Activated T-helper 1 cell treated with anti-CD3 and anti-CD28 coated beads, Interleukin-12 subunit alpha, Interleukin-12 subunit beta, Interleukin-2, Interleukin-4 antibody, amounts not matched to agents 30 ng/mL and 10 ng/mL and 1 ng/mL, durations not matched to agents 14 hours and 24 hours and 36 hours (primary cell): ENCODE data around the gene CDC14A. TPM values are rescaled to one million over a fixed set of nuclear protein-coding genes. Genes with fewer than 3 reads are reported as not detected.

Source experiments
- DNase-seq: peaks from one replicate; pipeline ENCODE4 v3.0.0; 2021; ENCODE audit warnings: low spot score
- H3K27ac Mint-ChIP-seq: one replicate; pipeline ENCODE4 v1.8.0; 2021; ENCODE audit warnings: mild to moderate bottlenecking, mixed read lengths
- H3K27me3 Mint-ChIP-seq: one replicate; pipeline ENCODE4 v1.8.0; 2022; ENCODE audit warnings: mild to moderate bottlenecking, moderate library complexity, mixed read lengths; ENCODE audit not compliant: insufficient read depth
- H3K36me3 Mint-ChIP-seq: one replicate; pipeline ENCODE4 v1.8.0; 2021; ENCODE audit warnings: low read depth, mixed read lengths
- H3K4me1 Mint-ChIP-seq: one replicate; pipeline ENCODE4 v1.8.0; 2021; ENCODE audit warnings: low read depth, mixed read lengths
- H3K4me3 Mint-ChIP-seq: one replicate; pipeline ENCODE4 v1.8.0; 2021; ENCODE audit warnings: mild to moderate bottlenecking, moderate library complexity, mixed read lengths
- H3K9me3 Mint-ChIP-seq: one replicate; pipeline ENCODE4 v1.8.0; 2021; ENCODE audit warnings: mixed read lengths
- intact Hi-C: fragments of 100-400 bp; cut with micrococcal nuclease; formaldehyde crosslinking; loops from one replicate; pipeline ENCODE4 v1.15.1; 2024
- total RNA-seq: library from RNA; stranded (reverse); gene quantifications from 2 replicates; pipeline ENCODE4 v1.2.3, GENCODE V29; 2022

The CDC14A gene
- total RNA-seq, 1 donor from 2014 or later: 11.2 TPM

- peaks cover 42% of the 10 kb centered on the region for H3K36me3 Mint-ChIP-seq
- peaks cover 56% of the 10 kb centered on the region for H3K4me1 Mint-ChIP-seq
- DNase-seq: no peak
- intact Hi-C loops: no loop called here
- no peak overlapping the region for H3K27ac Mint-ChIP-seq
- peaks cover 10% of the 10 kb centered on the region for H3K9me3 Mint-ChIP-seq
- peaks cover 2% of the 10 kb centered on the region for H3K27me3 Mint-ChIP-seq
- H3K4me3 Mint-ChIP-seq: no peak overlapping the region
Observed at GRCh38 chr1:100430325-100430756, 78.0 kb downstream of the CDC14A start.

GRCh38 chr1:100431954-100432353, 79.6 kb downstream of the CDC14A start:
- intact Hi-C loops: no loop called here
- Mint-ChIP-seq H3K9me3 (peaks cover 10% of the 10 kb centered on the region), H3K4me3 (no peak overlapping the region), H3K27me3 (no peaks in the 10 kb centered on the region), H3K27ac (no peak overlapping the region), H3K36me3 (peaks cover 45% of the 10 kb centered on the region), H3K4me1 (peaks cover 57% of the 10 kb centered on the region)
- no peak for DNase-seq

- peaks cover 47% of the 10 kb centered on the region for H3K4me1 Mint-ChIP-seq
- DNase-seq: no peak
- H3K9me3 Mint-ChIP-seq: peaks cover 10% of the 10 kb centered on the region
- H3K36me3 Mint-ChIP-seq: peaks cover 44% of the 10 kb centered on the region
- H3K4me3 Mint-ChIP-seq: no peak overlapping the region
- intact Hi-C loops: loop anchor here (1.0 kb wide), 1 partner anchor 11 kb away; no protein-coding TSS in a partner anchor
- H3K27me3 Mint-ChIP-seq: no peaks in the 10 kb centered on the region
- no peak overlapping the region for H3K27ac Mint-ChIP-seq
Observed at GRCh38 chr1:100433563-100433962, 81.3 kb downstream of the CDC14A start.

- peaks cover 45% of the 10 kb centered on the region for H3K36me3 Mint-ChIP-seq
- DNase-seq: no peak
- H3K27me3 Mint-ChIP-seq: no peaks in the 10 kb centered on the region
- peaks cover 59% of the 10 kb centered on the region for H3K4me1 Mint-ChIP-seq
- intact Hi-C loops: no loop called here
- peaks cover 10% of the 10 kb centered on the region for H3K9me3 Mint-ChIP-seq
- H3K27ac Mint-ChIP-seq: no peak overlapping the region
- peak overlapping the region; percentile 2 for H3K4me3 Mint-ChIP-seq
Observed at GRCh38 chr1:100434831-100435230, 82.5 kb downstream of the CDC14A start.

- peaks cover 26% of the 10 kb centered on the region for H3K36me3 Mint-ChIP-seq
Observed at GRCh38 chr1:100438375-100438774, 86.1 kb downstream of the CDC14A start.

GRCh38 chr1:100438789-100439188, 86.5 kb downstream of the CDC14A start:
- peaks cover 67% of the 10 kb centered on the region for H3K4me1 Mint-ChIP-seq
- H3K9me3 Mint-ChIP-seq: peaks cover 10% of the 10 kb centered on the region
- peaks cover 28% of the 10 kb centered on the region for H3K36me3 Mint-ChIP-seq
- DNase-seq: no peak
- H3K27me3 Mint-ChIP-seq: no peaks in the 10 kb centered on the region
- H3K4me3 Mint-ChIP-seq: no peak overlapping the region
- intact Hi-C loops: no loop called here
- H3K27ac Mint-ChIP-seq: peak overlapping the region; percentile 38

More at GRCh38 chr1:100438375-100438774, 86.1 kb downstream of the CDC14A start:
- intact Hi-C loops: no loop called here
- peaks cover 65% of the 10 kb centered on the region for H3K4me1 Mint-ChIP-seq
- H3K27ac Mint-ChIP-seq: no peak overlapping the region
- no peaks in the 10 kb centered on the region for H3K27me3 Mint-ChIP-seq
- DNase-seq: no peak
- H3K9me3 Mint-ChIP-seq: peaks cover 10% of the 10 kb centered on the region
- no peak overlapping the region for H3K4me3 Mint-ChIP-seq

GRCh38 chr1:100440075-100440809, 87.9 kb downstream of the CDC14A start:
- Mint-ChIP-seq H3K4me1 (peaks cover 67% of the 10 kb centered on the region), H3K27ac (peak overlapping the region; percentile 80)
- intact Hi-C loops: loop anchor here (1.0 to 5.0 kb wide), 7 partner anchors 12 to 852 kb away; partner anchors contain the start of genes CDC14A and S1PR1

GRCh38 chr1:100441146-100441545, 88.8 kb downstream of the CDC14A start:
- no peak for DNase-seq
- Mint-ChIP-seq H3K4me3 (no peak overlapping the region), H3K36me3 (peaks cover 23% of the 10 kb centered on the region), H3K27me3 (no peaks in the 10 kb centered on the region), H3K4me1 (peaks cover 75% of the 10 kb centered on the region), H3K9me3 (no peaks in the 10 kb centered on the region), H3K27ac (peak overlapping the region; percentile 78)
- intact Hi-C loops: loop anchor here (5.0 kb wide), 2 partner anchors 796 to 851 kb away; partner anchors contain the start of gene S1PR1

More at GRCh38 chr1:100440075-100440809, 87.9 kb downstream of the CDC14A start:
- H3K36me3 Mint-ChIP-seq: peaks cover 24% of the 10 kb centered on the region
- DNase-seq: peak; percentile 77
- H3K4me3 Mint-ChIP-seq: peak overlapping the region; percentile 53
- no peaks in the 10 kb centered on the region for H3K27me3 Mint-ChIP-seq
- no peaks in the 10 kb centered on the region for H3K9me3 Mint-ChIP-seq

GRCh38 chr1:100441651-100442050, 89.3 kb downstream of the CDC14A start:
- Mint-ChIP-seq H3K27ac (peak overlapping the region; percentile 78), H3K4me3 (peak overlapping the region; percentile 54), H3K9me3 (no peaks in the 10 kb centered on the region), H3K4me1 (peaks cover 77% of the 10 kb centered on the region), H3K36me3 (peaks cover 21% of the 10 kb centered on the region), H3K27me3 (no peaks in the 10 kb centered on the region)
- intact Hi-C loops: loop anchor here (1.0 to 5.0 kb wide), 4 partner anchors 499 to 851 kb away; partner anchors contain the start of gene S1PR1
- no peak for DNase-seq

GRCh38 chr1:100443811-100444571, 91.7 kb downstream of the CDC14A start:
- peak; percentile 22 for DNase-seq
- peaks cover 29% of the 10 kb centered on the region for H3K36me3 Mint-ChIP-seq
- H3K4me1 Mint-ChIP-seq: peaks cover 91% of the 10 kb centered on the region
- H3K4me3 Mint-ChIP-seq: peak overlapping the region; percentile 61
- H3K27me3 Mint-ChIP-seq: no peaks in the 10 kb centered on the region
- H3K9me3 Mint-ChIP-seq: peaks cover 4% of the 10 kb centered on the region
- H3K27ac Mint-ChIP-seq: peak overlapping the region; percentile 95
- intact Hi-C loops: loop anchor here (1.0 to 5.0 kb wide), 9 partner anchors 8 to 848 kb away; partner anchors contain the start of genes CDC14A, S1PR1, SASS6 and TRMT13

GRCh38 chr1:100445565-100445964, 93.3 kb downstream of the CDC14A start:
- Mint-ChIP-seq H3K4me1 (peaks cover 91% of the 10 kb centered on the region), H3K36me3 (peaks cover 40% of the 10 kb centered on the region), H3K27ac (peak overlapping the region; percentile 95), H3K27me3 (no peaks in the 10 kb centered on the region), H3K4me3 (peak overlapping the region; percentile 69), H3K9me3 (peaks cover 10% of the 10 kb centered on the region)
- peak; percentile 43 for DNase-seq
- intact Hi-C loops: loop anchor here (2.0 kb wide), 2 partner anchors 313 to 407 kb away; partner anchors contain the start of genes SASS6 and TRMT13

- no peaks in the 10 kb centered on the region for H3K27me3 Mint-ChIP-seq
- H3K4me1 Mint-ChIP-seq: peaks cover 90% of the 10 kb centered on the region
- peaks cover 49% of the 10 kb centered on the region for H3K36me3 Mint-ChIP-seq
- peak overlapping the region; percentile 17 for H3K4me3 Mint-ChIP-seq
- peak overlapping the region; percentile 26 for H3K27ac Mint-ChIP-seq
- no peak for DNase-seq
- intact Hi-C loops: loop anchor here (2.0 kb wide), 2 partner anchors 182 to 730 kb away; partner anchors contain the start of gene RTCA
- H3K9me3 Mint-ChIP-seq: peaks cover 15% of the 10 kb centered on the region
Observed at GRCh38 chr1:100448366-100448765, 96.1 kb downstream of the CDC14A start.
